PFSK-1 (cell line): ENCODE results near the gene FNIP1.

ENCODE experiments used
- FOXP2 ChIP-seq: optimal IDR thresholded peaks from 2 replicates; pipeline ENCODE3; 2011; ENCODE audit warnings: borderline replicate concordance, control low read depth, inconsistent platforms; ENCODE audit not compliant: insufficient read depth; ENCODE audit errors: extremely low read length, extremely low read depth
- POLR2AphosphoS5 ChIP-seq: IDR thresholded peaks from 2 replicates; pipeline ENCODE4 v1.6.1; 2012; ENCODE audit warnings: low read depth, mild to moderate bottlenecking, control low read depth, low read length, moderate library complexity
- SIN3A ChIP-seq: IDR thresholded peaks from 2 replicates; pipeline ENCODE4 v1.6.1; 2012; ENCODE audit warnings: mild to moderate bottlenecking, low read length, moderate library complexity, borderline replicate concordance; ENCODE audit not compliant: insufficient read depth
- TAF1 ChIP-seq: IDR thresholded peaks from 2 replicates; pipeline ENCODE4 v1.6.1; 2012; ENCODE audit warnings: low read length, control low read depth, borderline replicate concordance; ENCODE audit not compliant: insufficient read depth
- TF ChIP-seq, protein P1 (sequence below), 2 experiments: IDR thresholded peaks; 2 replicates each; pipeline versions ENCODE4 v1.6.1 to v1.8.0; 2011 to 2012; ENCODE audit warnings: low read depth in 2 of 2, low read length in 2 of 2, control low read depth in 1 of 2, inconsistent platforms in 1 of 2, mild to moderate bottlenecking in 1 of 2, moderate library complexity in 1 of 2; ENCODE audit not compliant: insufficient read depth in 1 of 2

The FNIP1 gene

DNA sequence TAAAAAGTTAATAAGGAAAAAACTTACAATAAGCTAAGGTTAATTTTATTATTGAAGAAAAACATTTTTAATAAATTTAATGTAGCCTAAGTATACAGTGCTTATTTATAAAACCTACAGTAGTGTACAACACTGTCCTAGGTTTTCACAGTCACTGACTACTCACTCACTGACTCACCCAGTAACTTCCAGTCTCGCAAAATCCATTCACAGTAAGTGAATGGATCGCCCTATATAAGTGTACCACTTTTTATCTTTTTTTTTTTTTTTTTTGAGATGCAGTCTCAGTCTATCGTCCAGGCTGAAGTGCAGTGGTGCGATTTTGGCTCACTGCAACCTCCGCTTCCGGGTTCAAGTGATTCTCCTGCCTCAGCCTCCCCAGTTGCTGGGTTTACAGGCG is 47.7 kb downstream of the FNIP1 start:
- no peak for TF ChIP-seq FOXP2
- no peak for TF ChIP-seq POLR2AphosphoS5
- no peak for TF ChIP-seq TAF1
- TF ChIP-seq, protein P1, sequence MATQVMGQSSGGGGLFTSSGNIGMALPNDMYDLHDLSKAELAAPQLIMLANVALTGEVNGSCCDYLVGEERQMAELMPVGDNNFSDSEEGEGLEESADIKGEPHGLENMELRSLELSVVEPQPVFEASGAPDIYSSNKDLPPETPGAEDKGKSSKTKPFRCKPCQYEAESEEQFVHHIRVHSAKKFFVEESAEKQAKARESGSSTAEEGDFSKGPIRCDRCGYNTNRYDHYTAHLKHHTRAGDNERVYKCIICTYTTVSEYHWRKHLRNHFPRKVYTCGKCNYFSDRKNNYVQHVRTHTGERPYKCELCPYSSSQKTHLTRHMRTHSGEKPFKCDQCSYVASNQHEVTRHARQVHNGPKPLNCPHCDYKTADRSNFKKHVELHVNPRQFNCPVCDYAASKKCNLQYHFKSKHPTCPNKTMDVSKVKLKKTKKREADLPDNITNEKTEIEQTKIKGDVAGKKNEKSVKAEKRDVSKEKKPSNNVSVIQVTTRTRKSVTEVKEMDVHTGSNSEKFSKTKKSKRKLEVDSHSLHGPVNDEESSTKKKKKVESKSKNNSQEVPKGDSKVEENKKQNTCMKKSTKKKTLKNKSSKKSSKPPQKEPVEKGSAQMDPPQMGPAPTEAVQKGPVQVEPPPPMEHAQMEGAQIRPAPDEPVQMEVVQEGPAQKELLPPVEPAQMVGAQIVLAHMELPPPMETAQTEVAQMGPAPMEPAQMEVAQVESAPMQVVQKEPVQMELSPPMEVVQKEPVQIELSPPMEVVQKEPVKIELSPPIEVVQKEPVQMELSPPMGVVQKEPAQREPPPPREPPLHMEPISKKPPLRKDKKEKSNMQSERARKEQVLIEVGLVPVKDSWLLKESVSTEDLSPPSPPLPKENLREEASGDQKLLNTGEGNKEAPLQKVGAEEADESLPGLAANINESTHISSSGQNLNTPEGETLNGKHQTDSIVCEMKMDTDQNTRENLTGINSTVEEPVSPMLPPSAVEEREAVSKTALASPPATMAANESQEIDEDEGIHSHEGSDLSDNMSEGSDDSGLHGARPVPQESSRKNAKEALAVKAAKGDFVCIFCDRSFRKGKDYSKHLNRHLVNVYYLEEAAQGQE (IDR thresholded peaks at IDR 0.05; ENCODE audit: insufficient read depth in 1 of 2, low read depth in 2 of 2, low read length in 2 of 2), result no peak
- no peak for TF ChIP-seq SIN3A

DNA sequence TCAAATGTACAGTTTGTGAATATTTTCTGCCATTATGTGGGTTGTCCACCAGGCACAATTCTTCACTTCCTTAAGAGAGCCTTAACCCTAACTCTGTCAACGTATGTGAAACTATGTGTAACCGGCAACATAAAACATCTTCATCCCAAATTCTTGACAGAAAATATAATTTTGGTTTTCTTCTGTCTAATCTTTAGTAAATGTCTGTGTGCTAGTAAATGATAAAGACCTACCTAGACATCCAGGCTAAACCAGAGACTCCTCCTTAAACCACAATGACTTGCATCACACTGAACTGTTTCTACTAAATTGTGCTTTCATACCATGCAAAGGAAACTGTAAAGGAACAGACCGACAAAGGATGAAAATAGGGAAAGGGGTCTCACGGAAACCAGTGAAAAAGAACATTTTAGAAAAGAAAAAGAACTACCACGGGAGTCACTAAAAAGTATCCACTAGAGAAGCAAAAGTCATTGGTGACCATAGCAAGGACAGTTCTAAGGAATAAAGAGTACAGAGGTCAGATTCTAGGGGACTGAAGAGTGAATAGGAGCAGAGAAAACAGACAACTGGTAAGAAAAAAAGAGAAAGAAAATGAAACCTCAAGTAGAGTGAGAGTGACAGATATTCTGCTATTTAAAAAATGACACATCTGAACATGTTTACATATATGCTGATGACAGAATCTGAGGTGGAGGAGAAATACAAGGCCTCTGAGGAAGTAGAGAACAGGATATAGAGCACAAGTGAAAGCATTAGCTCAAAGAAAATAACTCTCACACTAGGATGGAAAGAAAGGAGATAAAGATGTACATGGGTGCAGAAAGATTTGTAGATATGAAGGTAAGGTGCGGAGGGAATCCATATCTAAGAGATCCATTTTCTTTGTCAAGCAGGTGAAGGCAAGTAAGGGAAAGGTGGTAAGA is 49.4 kb downstream of the FNIP1 start:
- no peak for TF ChIP-seq SIN3A
- TF ChIP-seq TAF1, result no peak
- TF ChIP-seq, protein P1 (IDR thresholded peaks at IDR 0.05; ENCODE audit: insufficient read depth in 1 of 2, low read depth in 2 of 2, low read length in 2 of 2), result no peak
- no peak for TF ChIP-seq POLR2AphosphoS5
- TF ChIP-seq FOXP2, result no peak

DNA sequence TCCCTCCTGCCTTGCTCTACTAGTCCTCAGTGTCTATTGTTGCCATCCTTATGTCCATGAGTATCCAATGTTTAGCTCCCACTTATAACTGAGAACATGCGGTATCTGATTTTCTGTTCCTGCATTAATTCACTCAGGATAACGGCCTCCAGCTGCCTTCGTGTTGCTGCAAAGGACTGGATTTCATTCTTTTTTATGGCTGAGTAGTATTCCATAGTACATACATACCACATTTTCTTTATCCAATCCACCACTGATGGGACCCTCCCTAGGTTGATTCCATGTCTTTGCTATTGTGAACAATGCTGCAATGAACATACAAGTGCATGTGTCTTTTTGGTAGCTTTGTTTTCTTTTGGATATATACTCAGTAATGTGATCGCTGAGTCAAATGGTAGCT is 50.4 kb downstream of the FNIP1 start:
- TF ChIP-seq TAF1 (no peak), FOXP2 (no peak), SIN3A (no peak), POLR2AphosphoS5 (no peak)
- TF ChIP-seq, protein P1 (IDR thresholded peaks at IDR 0.05; ENCODE audit: insufficient read depth in 1 of 2, low read depth in 2 of 2, low read length in 2 of 2), result no peak

DNA sequence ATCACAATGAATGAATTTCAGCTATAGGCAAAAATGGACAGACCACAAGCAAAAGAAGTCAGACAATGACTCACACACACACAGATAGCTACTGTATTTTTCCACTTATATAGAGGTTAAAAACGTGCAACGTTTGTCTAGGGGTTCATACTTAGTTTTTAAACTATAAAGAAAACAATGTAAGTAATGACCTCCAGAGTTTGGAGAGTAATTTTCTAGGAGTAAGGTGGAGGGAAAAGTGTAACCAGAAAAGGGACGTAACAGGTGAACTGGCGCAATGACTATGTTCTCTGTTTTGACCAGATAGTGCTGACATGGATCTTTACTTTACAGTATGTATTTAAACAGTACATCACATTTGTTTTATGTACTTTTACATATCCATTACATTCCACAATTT is 51.1 kb downstream of the FNIP1 start:
- TF ChIP-seq, protein P1 (IDR thresholded peaks at IDR 0.05; ENCODE audit: insufficient read depth in 1 of 2, low read depth in 2 of 2, low read length in 2 of 2), result no peak
- TF ChIP-seq POLR2AphosphoS5 (no peak), TAF1 (no peak), SIN3A (no peak), FOXP2 (no peak)
